Mesenchymal stem cell (in vitro differentiated cells and primary cell): ENCODE results near the gene FBXL17.
A peak's percentile ranks its signal among the peaks of the same experiment; 100 is the strongest.

Experiments used
- DNase-seq: peaks from one replicate; pipeline ENCODE4 v3.0.0-alpha.2; 2013
- H2AFZ ChIP-seq: one replicate; pipeline ENCODE4 v1.6.1; 2013; ENCODE audit warnings: low read depth, mild to moderate bottlenecking, control low read depth, inconsistent platforms, low read length, moderate library complexity
- H2AK5ac ChIP-seq: 2 replicates; pipeline ENCODE4 v1.6.1; 2013; ENCODE audit warnings: low read length, moderate library complexity, mild to moderate bottlenecking, inconsistent platforms; ENCODE audit not compliant: severe bottlenecking
- H2BK120ac ChIP-seq: one replicate; pipeline ENCODE4 v1.6.1; 2013; ENCODE audit warnings: low read depth, mild to moderate bottlenecking, inconsistent platforms, low read length, moderate library complexity
- H2BK12ac ChIP-seq, 2 experiments: one replicate each; pipeline ENCODE4 v1.6.1; 2013; ENCODE audit warnings: inconsistent platforms in 2 of 2, low read length in 2 of 2, mild to moderate bottlenecking in 2 of 2, moderate library complexity in 2 of 2, control low read depth in 1 of 2
- H2BK15ac ChIP-seq: one replicate; pipeline ENCODE4 v1.6.1; 2013; ENCODE audit warnings: mild to moderate bottlenecking, low read depth, inconsistent platforms; ENCODE audit not compliant: poor library complexity, severe bottlenecking
- H2BK5ac ChIP-seq: 2 replicates; pipeline ENCODE4 v1.6.1; 2013; ENCODE audit warnings: low read depth, mild to moderate bottlenecking, low read length, control low read depth, inconsistent platforms; ENCODE audit not compliant: poor library complexity, severe bottlenecking
- H3K14ac ChIP-seq, 2 experiments: one replicate each; pipeline ENCODE4 v1.6.1; 2013; ENCODE audit warnings: inconsistent platforms in 2 of 2, low read length in 2 of 2, control low read depth in 1 of 2, mild to moderate bottlenecking in 1 of 2, moderate library complexity in 1 of 2
- H3K18ac ChIP-seq, 2 experiments: one replicate each; pipeline ENCODE4 v1.6.1; 2013; ENCODE audit warnings: inconsistent platforms in 2 of 2, low read length in 2 of 2, control low read depth in 1 of 2, low read depth in 1 of 2, mild to moderate bottlenecking in 1 of 2
- H3K23ac ChIP-seq, 2 experiments: one replicate each; pipeline ENCODE4 v1.6.1; 2013; ENCODE audit warnings: inconsistent platforms in 2 of 2, low read length in 2 of 2, mild to moderate bottlenecking in 2 of 2, moderate library complexity in 2 of 2, control low read depth in 1 of 2
- H3K27ac ChIP-seq: 2 replicates; pipeline ENCODE4 v1.5.1; 2013; ENCODE audit warnings: mild to moderate bottlenecking, moderate library complexity, low read length, control low read depth, inconsistent platforms; ENCODE audit not compliant: poor library complexity, severe bottlenecking
- H3K27me3 ChIP-seq, 2 experiments: 2 replicates each; pipeline versions ENCODE4 v1.6.1 to v1.7.0; 2013; ENCODE audit warnings: low read length in 2 of 2, mild to moderate bottlenecking in 2 of 2, moderate library complexity in 2 of 2, control low read depth in 1 of 2, inconsistent platforms in 1 of 2; ENCODE audit not compliant: control insufficient read depth in 1 of 2, insufficient read depth in 1 of 2
- H3K36me3 ChIP-seq, 2 experiments: 2 replicates each; pipeline versions ENCODE4 v1.6.1 to v1.7.0; 2013; ENCODE audit warnings: low read length in 2 of 2, control low read depth in 1 of 2, inconsistent platforms in 1 of 2, low read depth in 1 of 2, mild to moderate bottlenecking in 1 of 2; ENCODE audit not compliant: insufficient read depth in 2 of 2, control insufficient read depth in 1 of 2
- H3K4ac ChIP-seq, 2 experiments: one replicate each; pipeline ENCODE4 v1.6.1; 2013; ENCODE audit warnings: inconsistent platforms in 2 of 2, low read length in 2 of 2, mild to moderate bottlenecking in 2 of 2, moderate library complexity in 2 of 2, control low read depth in 1 of 2, low read depth in 1 of 2
- H3K4me1 ChIP-seq: 2 replicates; pipeline ENCODE4 v1.6.1; 2013; ENCODE audit warnings: low read depth, low read length, control low read depth; ENCODE audit not compliant: control insufficient read depth, insufficient read depth
- H3K4me2 ChIP-seq: 2 replicates; pipeline ENCODE4 v1.6.1; 2013; ENCODE audit warnings: low read length, mild to moderate bottlenecking, inconsistent platforms; ENCODE audit not compliant: poor library complexity, severe bottlenecking
- H3K4me3 ChIP-seq, 2 experiments: 2 replicates each; pipeline versions ENCODE4 v1.5.1 to v1.7.0; 2013; ENCODE audit warnings: low read length in 2 of 2, mild to moderate bottlenecking in 2 of 2, control low read depth in 1 of 2, low read depth in 1 of 2; ENCODE audit not compliant: insufficient read depth in 1 of 2
- H3K79me1 ChIP-seq: replicated peaks from 2 replicates; pipeline ENCODE4 v1.6.1; 2013; ENCODE audit warnings: mild to moderate bottlenecking, control low read depth, low read length, inconsistent platforms; ENCODE audit not compliant: poor library complexity, severe bottlenecking
- H3K9ac ChIP-seq: 2 replicates; pipeline ENCODE4 v1.7.0; 2013; ENCODE audit warnings: mild to moderate bottlenecking, low read length, moderate library complexity
- H3K9me3 ChIP-seq: 2 replicates; pipeline ENCODE4 v1.7.0; 2013; ENCODE audit warnings: mild to moderate bottlenecking, low read length; ENCODE audit not compliant: control insufficient read depth
- H4K8ac ChIP-seq: one replicate; pipeline ENCODE4 v1.6.1; 2013; ENCODE audit warnings: inconsistent platforms, mild to moderate bottlenecking, low read length, moderate library complexity
- H4K91ac ChIP-seq: one replicate; pipeline ENCODE4 v1.6.1; 2013; ENCODE audit warnings: mild to moderate bottlenecking, low read length, inconsistent platforms
- WGBS: methylation state at CpG from one replicate; pipeline ENCODE4 v1.1.7; 2013; ENCODE audit warnings: mixed read lengths; 5-methylcytosine and 5-hydroxymethylcytosine counted together

FBXL17 gene

DNA sequence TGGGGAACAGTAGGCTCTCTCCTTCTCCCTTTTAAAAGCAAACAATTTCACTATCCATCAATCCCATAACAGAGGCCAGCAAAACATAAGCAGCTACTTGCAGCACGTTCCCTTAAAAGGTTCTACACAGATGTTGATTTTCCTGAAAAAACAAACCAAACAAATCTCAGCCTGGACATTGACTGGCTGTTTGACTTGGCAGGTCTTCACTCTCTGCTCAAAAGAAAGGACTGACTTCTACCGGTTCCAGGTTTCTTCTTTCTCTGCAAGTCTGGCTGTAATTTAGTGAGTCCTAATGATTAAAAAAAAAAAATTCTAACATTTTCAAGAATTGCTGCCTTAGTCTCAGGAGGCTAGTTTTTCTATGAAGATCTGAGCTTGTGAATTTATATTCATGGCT lies 508.0 kb downstream of the FBXL17 start:
- Histone ChIP-seq H3K27ac (no peak overlapping the region), H3K27me3 (no peaks in the 10 kb centered on the region), H3K9me3 (no peaks in the 10 kb centered on the region), H2BK5ac (no peak overlapping the region), H3K4me2 (no peak overlapping the region), H3K18ac (no peak overlapping the region), H2AK5ac (no peak overlapping the region), H3K23ac (no peak overlapping the region), H3K4ac (no peak overlapping the region), H3K14ac (no peak overlapping the region), H2BK120ac (no peak overlapping the region), H2BK15ac (no peak overlapping the region), H3K9ac (no peak overlapping the region), H3K4me1 (peaks cover 8% of the 10 kb centered on the region), H2AFZ (no peak overlapping the region), H3K79me1 (peaks cover 2% of the 10 kb centered on the region), H3K36me3 (no peaks in the 10 kb centered on the region), H4K91ac (no peak overlapping the region), H4K8ac (no peak overlapping the region), H2BK12ac (no peak overlapping the region), H3K4me3 (no peak overlapping the region)
- WGBS, result 73% methylated on average over 2 of the region's 2 CpGs
- DNase-seq, result no peak

DNA sequence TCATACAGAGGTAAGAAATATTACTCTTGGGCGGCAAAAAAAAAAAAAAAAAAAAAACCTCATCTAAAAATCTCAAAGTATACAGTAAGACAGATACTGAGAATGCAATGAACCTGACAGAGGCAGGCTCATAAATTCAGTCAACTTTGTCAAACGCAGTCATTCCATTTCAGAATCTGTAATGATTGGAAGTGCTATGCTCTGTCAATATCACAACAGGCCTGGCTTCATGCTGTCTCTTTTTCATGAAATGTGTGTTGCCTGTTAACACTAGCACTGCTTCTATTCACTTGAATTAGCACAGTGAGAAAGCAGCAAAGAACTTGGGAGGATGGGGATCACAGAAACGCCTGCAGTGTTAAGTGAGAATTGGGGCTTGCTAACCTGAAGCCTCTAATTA lies 510.9 kb downstream of the FBXL17 start:
- no peak overlapping the region for H3K14ac ChIP-seq
- H3K9me3 ChIP-seq, result no peaks in the 10 kb centered on the region
- H2AK5ac ChIP-seq, result no peak overlapping the region
- H4K8ac ChIP-seq, result no peak overlapping the region
- H3K27me3 ChIP-seq, result no peaks in the 10 kb centered on the region
- H3K4me3 ChIP-seq, result no peak overlapping the region
- no peak overlapping the region for H3K23ac ChIP-seq
- no peak for DNase-seq
- no peak overlapping the region for H2BK5ac ChIP-seq
- H3K4me1 ChIP-seq, result peaks cover 9% of the 10 kb centered on the region
- no peak overlapping the region for H2BK12ac ChIP-seq
- H3K4me2 ChIP-seq, result no peak overlapping the region
- H3K9ac ChIP-seq, result no peak overlapping the region
- no peak overlapping the region for H3K4ac ChIP-seq
- H4K91ac ChIP-seq, result no peak overlapping the region
- H2BK120ac ChIP-seq, result no peak overlapping the region
- H3K18ac ChIP-seq, result no peak overlapping the region
- H3K79me1 ChIP-seq, result no peaks in the 10 kb centered on the region
- no peaks in the 10 kb centered on the region for H3K36me3 ChIP-seq
- 92% methylated on average over 2 of the region's 3 CpGs for WGBS
- H2BK15ac ChIP-seq, result no peak overlapping the region
- no peak overlapping the region for H3K27ac ChIP-seq
- H2AFZ ChIP-seq, result no peak overlapping the region

DNA sequence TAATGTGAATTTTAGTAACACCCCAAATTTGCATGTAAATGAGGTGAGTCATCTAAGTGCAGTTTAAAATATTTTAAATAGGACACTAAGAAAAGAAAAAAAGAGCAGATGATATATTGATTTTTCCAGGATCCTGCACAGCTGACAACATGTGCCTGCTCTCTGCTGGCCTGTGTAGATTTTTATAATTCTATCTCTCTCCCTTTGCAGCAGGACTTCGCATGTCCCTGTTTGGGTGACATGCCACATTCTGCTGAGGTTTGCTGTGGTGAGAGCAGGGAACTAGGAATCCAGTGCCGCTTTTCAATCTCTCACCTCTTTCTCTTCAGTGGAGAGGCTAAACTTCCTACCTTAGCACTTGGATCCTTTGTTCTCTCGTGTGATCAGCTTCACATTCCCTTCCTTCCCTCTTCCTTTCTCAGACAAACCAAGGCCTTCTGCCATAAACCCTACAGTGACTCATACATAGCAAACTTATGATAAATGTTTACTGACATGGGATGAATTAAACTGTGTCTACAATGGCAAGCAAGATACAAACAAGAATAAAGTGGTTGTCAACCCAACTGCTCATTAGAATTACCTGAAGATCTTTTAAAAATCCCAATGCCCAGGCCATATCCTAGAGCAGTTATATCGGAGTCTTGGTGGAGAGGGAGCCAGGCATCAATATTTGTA lies 512.3 kb downstream of the FBXL17 start:
- Histone ChIP-seq H4K91ac (no peak overlapping the region), H3K4ac (no peak overlapping the region), H2BK15ac (no peak overlapping the region), H3K14ac (no peak overlapping the region), H4K8ac (peak overlapping the region; percentile 33), H2BK5ac (no peak overlapping the region), H3K18ac (peak overlapping the region in 1 of 2 experiments; percentile 26), H2BK120ac (no peak overlapping the region), H3K27me3 (no peaks in the 10 kb centered on the region), H3K4me3 (peak overlapping the region in 1 of 2 experiments; percentile 16), H3K36me3 (no peaks in the 10 kb centered on the region), H2AFZ (no peak overlapping the region), H2BK12ac (peak overlapping the region in 1 of 2 experiments; percentile 15), H3K79me1 (no peaks in the 10 kb centered on the region), H3K9me3 (no peaks in the 10 kb centered on the region), H3K4me1 (peaks cover 6% of the 10 kb centered on the region), H2AK5ac (peak overlapping the region; percentile 21), H3K9ac (peak overlapping the region; percentile 53), H3K27ac (peak overlapping the region; percentile 79), H3K23ac (no peak overlapping the region), H3K4me2 (no peak overlapping the region)
- DNase-seq, result peak; percentile 70
- 63% methylated on average over 4 of the region's 4 CpGs for WGBS

DNA sequence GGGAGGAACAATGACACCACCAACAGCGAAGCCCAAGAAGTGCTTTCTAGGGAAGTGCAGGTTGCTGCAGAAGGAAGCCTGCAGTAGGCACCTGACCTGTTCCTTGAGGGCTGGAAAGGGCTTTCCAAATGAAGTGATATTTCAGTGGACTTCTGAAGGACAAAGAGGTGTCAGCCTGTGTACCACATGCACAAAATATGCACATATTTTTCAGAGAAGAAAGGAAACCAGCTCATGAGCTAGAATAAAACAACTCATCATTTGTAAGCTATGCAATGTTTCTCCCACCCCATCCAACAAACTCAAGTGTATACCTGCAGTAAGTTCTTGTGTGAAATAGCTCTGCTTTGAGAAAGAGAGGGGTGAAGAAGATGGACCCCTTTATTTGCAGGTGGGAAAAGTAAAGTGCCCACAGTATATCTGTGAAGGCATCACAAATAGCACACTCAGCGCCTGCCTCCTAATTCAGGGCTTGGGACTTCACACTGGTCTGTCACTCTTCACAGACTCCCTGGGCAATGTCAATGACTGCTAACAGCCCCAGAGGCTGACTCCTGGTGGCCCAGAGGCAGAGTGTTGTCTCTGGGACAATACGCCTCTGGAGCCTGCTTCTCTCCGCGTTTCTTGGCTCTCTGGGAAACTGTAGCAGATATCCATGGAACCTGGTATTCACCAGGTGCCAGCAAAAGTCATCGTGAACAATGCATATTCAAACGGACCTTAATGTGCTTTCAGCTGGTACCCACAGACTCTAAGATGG lies 513.1 kb downstream of the FBXL17 start:
- H3K27me3 ChIP-seq, result no peaks in the 10 kb centered on the region
- no peak overlapping the region for H2BK15ac ChIP-seq
- peak overlapping the region; percentile 61 for H4K8ac ChIP-seq
- H2BK5ac ChIP-seq, result no peak overlapping the region
- no peak overlapping the region for H4K91ac ChIP-seq
- H3K18ac ChIP-seq, result no peak overlapping the region
- peak overlapping the region; percentile 53 for H3K9ac ChIP-seq
- H2BK120ac ChIP-seq, result no peak overlapping the region
- H3K4ac ChIP-seq, result no peak overlapping the region
- H3K4me1 ChIP-seq, result peaks cover 6% of the 10 kb centered on the region
- 78% methylated on average over 7 of the region's 7 CpGs for WGBS
- H3K27ac ChIP-seq, result no peak overlapping the region
- no peak overlapping the region for H3K4me2 ChIP-seq
- H2AK5ac ChIP-seq, result peak overlapping the region; percentile 39
- H3K9me3 ChIP-seq, result no peaks in the 10 kb centered on the region
- H2BK12ac ChIP-seq, result no peak overlapping the region
- H3K36me3 ChIP-seq, result no peaks in the 10 kb centered on the region
- no peak overlapping the region for H3K4me3 ChIP-seq
- no peak overlapping the region for H3K14ac ChIP-seq
- no peak for DNase-seq
- no peak overlapping the region for H2AFZ ChIP-seq
- no peak overlapping the region for H3K23ac ChIP-seq
- no peaks in the 10 kb centered on the region for H3K79me1 ChIP-seq
